ENCODE measurements around the gene ZP2. TPM values are rescaled to one million over a fixed set of nuclear protein-coding genes. Genes with fewer than 3 reads are reported as not detected.
"Not testable (repeated sequence)": the region's sequence is repeated elsewhere in the genome, so short reads cannot be mapped to it uniquely, and the experiment has no call there.

ZP2 gene
- total RNA-seq, 1 donor from 2014 or later, result not detected

DNA sequence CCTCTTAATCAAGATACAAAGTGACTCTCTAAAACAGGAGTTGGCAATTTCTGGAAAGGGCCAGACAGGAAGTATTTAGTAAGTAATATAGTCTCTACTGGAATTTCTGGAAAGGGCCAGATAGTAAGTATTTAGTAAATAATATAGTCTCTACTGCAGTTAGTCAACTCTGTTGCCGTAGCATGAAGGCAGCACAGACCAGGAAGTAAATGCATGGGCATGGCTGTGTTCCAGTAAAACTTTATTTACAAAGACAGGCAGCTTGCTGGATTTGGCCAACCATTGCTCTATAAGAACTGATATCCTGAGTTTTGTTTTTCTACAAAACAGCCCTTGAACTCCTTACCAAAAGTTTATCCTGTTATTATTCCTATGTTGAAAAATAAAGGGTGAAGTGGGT, 36.0 kb downstream of the ZP2 start:
- DNase-seq, result no peak
- no peak overlapping the region for H3K4me3 Mint-ChIP-seq
- intact Hi-C loops (cut with micrococcal nuclease), result no loop called here
- no peaks in the 10 kb centered on the region for H3K27me3 Mint-ChIP-seq
- H3K4me1 Mint-ChIP-seq, result no peaks in the 10 kb centered on the region
- H3K27ac Mint-ChIP-seq, result no peak overlapping the region
- H3K9me3 Mint-ChIP-seq, result no peaks in the 10 kb centered on the region
- H3K36me3 Mint-ChIP-seq (ENCODE audit: low read depth), result peaks cover 39% of the 10 kb centered on the region

- intact Hi-C loops (cut with micrococcal nuclease), result no loop called here
These were observed 38.7 kb downstream of the ZP2 start for GRCh38 chr16:21172650-21173049.

GRCh38 chr16:21170116-21170515, 41.3 kb downstream of the ZP2 start:
- H3K27ac Mint-ChIP-seq; H3K4me1 Mint-ChIP-seq; intact Hi-C loops (cut with micrococcal nuclease); DNase-seq; H3K27me3 Mint-ChIP-seq; H3K9me3 Mint-ChIP-seq; H3K4me3 Mint-ChIP-seq: not testable (repeated sequence)
- H3K36me3 Mint-ChIP-seq (ENCODE audit: low read depth), result peaks cover 17% of the 10 kb centered on the region

More at GRCh38 chr16:21172650-21173049, 38.7 kb downstream of the ZP2 start:
- H3K27me3 Mint-ChIP-seq, result no peaks in the 10 kb centered on the region
- peaks cover 23% of the 10 kb centered on the region for H3K36me3 Mint-ChIP-seq (ENCODE audit: low read depth)
- H3K4me3 Mint-ChIP-seq, result no peak overlapping the region
- no peaks in the 10 kb centered on the region for H3K9me3 Mint-ChIP-seq
- no peak overlapping the region for H3K27ac Mint-ChIP-seq
- H3K4me1 Mint-ChIP-seq, result no peaks in the 10 kb centered on the region
- DNase-seq, result no peak

GRCh38 chr16:21169249-21169981, 42.0 kb downstream of the ZP2 start:
- H3K27ac Mint-ChIP-seq, result no peak overlapping the region
- H3K9me3 Mint-ChIP-seq, result no peaks in the 10 kb centered on the region
- no peak for DNase-seq
- intact Hi-C loops (cut with micrococcal nuclease), result no loop called here
- peaks cover 17% of the 10 kb centered on the region for H3K36me3 Mint-ChIP-seq (ENCODE audit: low read depth)
- H3K4me3 Mint-ChIP-seq, result no peak overlapping the region
- H3K4me1 Mint-ChIP-seq, result no peaks in the 10 kb centered on the region
- H3K27me3 Mint-ChIP-seq, result no peaks in the 10 kb centered on the region

DNA sequence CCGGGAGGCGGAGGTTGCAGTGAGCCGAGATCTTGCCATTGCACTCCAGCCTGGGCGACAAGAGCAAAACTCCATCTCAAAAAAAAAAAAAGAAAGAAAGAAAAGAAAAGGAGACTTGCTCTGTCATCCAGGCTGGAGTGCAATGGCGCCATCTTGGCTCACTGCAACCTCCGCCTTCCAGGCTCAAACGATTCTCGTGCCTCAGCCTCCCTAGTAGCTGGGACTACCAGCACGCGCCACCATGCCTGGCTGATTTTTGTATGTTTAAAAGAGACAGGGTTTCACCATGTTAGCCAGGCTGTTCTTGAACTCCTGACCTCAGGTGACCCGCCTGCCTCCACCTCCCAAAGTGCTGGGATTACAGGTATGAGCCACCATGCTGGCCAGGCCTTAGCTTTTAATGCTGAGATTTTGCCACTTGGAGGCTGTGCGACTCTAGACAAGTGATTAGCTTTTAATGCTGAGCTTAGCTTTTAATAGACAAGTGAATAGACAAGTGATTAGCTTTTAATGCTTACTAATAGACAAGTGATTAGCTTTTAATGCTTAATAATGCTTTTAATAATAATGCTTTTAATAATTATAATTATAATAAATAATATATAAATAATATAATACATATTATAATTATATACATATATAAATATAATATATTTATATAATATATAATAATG, 43.3 kb downstream of the ZP2 start:
- no peaks in the 10 kb centered on the region for H3K27me3 Mint-ChIP-seq
- no peak overlapping the region for H3K27ac Mint-ChIP-seq
- peaks cover 20% of the 10 kb centered on the region for H3K36me3 Mint-ChIP-seq (ENCODE audit: low read depth)
- H3K4me3 Mint-ChIP-seq, result no peak overlapping the region
- no peaks in the 10 kb centered on the region for H3K9me3 Mint-ChIP-seq
- peak; percentile 67 for DNase-seq
- intact Hi-C loops (cut with micrococcal nuclease), result no loop called here
- no peaks in the 10 kb centered on the region for H3K4me1 Mint-ChIP-seq

DNA sequence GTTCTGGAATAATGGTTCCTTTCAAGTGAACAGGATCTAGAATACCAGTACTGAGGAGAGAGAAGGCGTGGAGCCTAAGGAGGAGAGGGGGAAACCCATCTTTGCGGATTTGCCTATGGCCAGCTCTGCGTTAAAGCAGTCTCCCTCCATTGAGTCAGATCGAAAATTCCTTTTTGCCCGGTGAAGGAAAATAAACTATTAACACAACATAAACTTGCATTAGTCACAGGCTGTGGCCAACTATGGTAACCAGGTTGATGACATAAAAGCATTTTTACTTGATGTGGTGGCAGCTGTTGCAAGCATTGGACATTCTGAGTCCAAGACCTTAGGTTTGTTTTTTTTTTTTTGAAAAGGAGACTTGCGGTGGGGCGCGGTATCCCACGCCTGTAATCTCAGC, 44.0 kb downstream of the ZP2 start:
- no peaks in the 10 kb centered on the region for H3K27me3 Mint-ChIP-seq
- intact Hi-C loops (cut with micrococcal nuclease), result no loop called here
- no peak overlapping the region for H3K4me3 Mint-ChIP-seq
- no peaks in the 10 kb centered on the region for H3K4me1 Mint-ChIP-seq
- H3K36me3 Mint-ChIP-seq (ENCODE audit: low read depth), result peaks cover 18% of the 10 kb centered on the region
- no peak overlapping the region for H3K27ac Mint-ChIP-seq
- DNase-seq, result no peak
- H3K9me3 Mint-ChIP-seq, result no peaks in the 10 kb centered on the region

- Mint-ChIP-seq H3K27me3 (no peaks in the 10 kb centered on the region), H3K9me3 (no peaks in the 10 kb centered on the region), H3K27ac (no peak overlapping the region), H3K4me1 (no peaks in the 10 kb centered on the region), H3K36me3 (ENCODE audit: low read depth) (peaks cover 21% of the 10 kb centered on the region), H3K4me3 (no peak overlapping the region)
- intact Hi-C loops (cut with micrococcal nuclease), result no loop called here
- DNase-seq, result no peak
These were observed 44.8 kb downstream of the ZP2 start for GRCh38 chr16:21166561-21166961.

- DNase-seq, result no peak
- Mint-ChIP-seq H3K9me3 (no peaks in the 10 kb centered on the region), H3K27me3 (no peaks in the 10 kb centered on the region), H3K36me3 (ENCODE audit: low read depth) (peaks cover 25% of the 10 kb centered on the region), H3K4me3 (no peak overlapping the region), H3K4me1 (peaks cover 4% of the 10 kb centered on the region), H3K27ac (no peak overlapping the region)
- intact Hi-C loops (cut with micrococcal nuclease), result no loop called here
These were observed 46.7 kb downstream of the ZP2 start for GRCh38 chr16:21164521-21165168.

DNA sequence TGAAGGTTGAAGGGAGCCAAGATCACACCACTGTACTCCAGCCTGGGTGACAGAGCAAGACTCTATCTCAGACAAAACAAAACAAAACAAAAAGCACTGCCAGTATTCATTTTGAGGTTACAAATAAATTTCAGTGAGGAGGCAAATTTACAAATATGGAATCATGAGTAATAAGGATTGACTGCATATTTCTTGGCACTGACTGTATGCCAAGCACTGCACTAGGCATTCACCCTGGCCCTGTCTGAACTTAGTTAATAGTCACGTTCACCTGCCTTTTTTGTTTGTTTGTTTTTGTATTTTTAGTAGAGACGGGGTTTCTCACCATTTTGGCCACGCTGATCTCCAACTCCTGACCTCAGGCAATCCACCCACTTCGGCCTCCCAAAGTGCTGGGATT, 47.8 kb downstream of the ZP2 start:
- DNase-seq, result no peak
- Mint-ChIP-seq H3K36me3 (ENCODE audit: low read depth) (peaks cover 25% of the 10 kb centered on the region), H3K4me3 (no peak overlapping the region), H3K4me1 (peaks cover 11% of the 10 kb centered on the region), H3K9me3 (no peaks in the 10 kb centered on the region), H3K27me3 (no peaks in the 10 kb centered on the region), H3K27ac (no peak overlapping the region)
- intact Hi-C loops (cut with micrococcal nuclease), result no loop called here

- no peak for DNase-seq
- Mint-ChIP-seq H3K9me3 (no peaks in the 10 kb centered on the region), H3K4me1 (peaks cover 14% of the 10 kb centered on the region), H3K27me3 (no peaks in the 10 kb centered on the region), H3K4me3 (no peak overlapping the region), H3K27ac (no peak overlapping the region), H3K36me3 (ENCODE audit: low read depth) (peaks cover 23% of the 10 kb centered on the region)
- intact Hi-C loops (cut with micrococcal nuclease), result no loop called here
These were observed 48.7 kb downstream of the ZP2 start for GRCh38 chr16:21162661-21163151.

DNA sequence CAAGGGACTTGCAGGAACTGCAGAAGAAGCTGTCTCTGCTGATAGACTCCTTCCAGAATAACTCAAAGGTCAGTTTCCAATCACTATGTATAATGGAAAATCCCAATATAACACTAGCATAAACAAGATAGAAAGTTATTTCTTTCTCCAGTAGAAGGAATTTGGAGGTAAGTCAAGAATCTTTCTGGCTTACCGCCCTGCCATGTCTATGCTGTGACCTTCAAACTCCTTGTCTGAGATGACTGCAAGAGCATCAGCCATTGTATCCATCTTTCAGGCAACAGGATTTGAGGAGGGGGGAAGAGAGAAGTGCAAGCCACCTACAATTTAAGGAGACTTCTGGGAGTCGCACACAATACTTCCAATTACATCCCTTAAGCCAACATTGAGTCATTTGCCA, 50.2 kb downstream of the ZP2 start:
- H3K4me1 Mint-ChIP-seq, result peaks cover 14% of the 10 kb centered on the region
- no peak overlapping the region for H3K4me3 Mint-ChIP-seq
- no peak for DNase-seq
- intact Hi-C loops (cut with micrococcal nuclease), result no loop called here
- no peaks in the 10 kb centered on the region for H3K27me3 Mint-ChIP-seq
- no peaks in the 10 kb centered on the region for H3K9me3 Mint-ChIP-seq
- H3K27ac Mint-ChIP-seq, result no peak overlapping the region
- H3K36me3 Mint-ChIP-seq (ENCODE audit: low read depth), result peaks cover 23% of the 10 kb centered on the region

DNA sequence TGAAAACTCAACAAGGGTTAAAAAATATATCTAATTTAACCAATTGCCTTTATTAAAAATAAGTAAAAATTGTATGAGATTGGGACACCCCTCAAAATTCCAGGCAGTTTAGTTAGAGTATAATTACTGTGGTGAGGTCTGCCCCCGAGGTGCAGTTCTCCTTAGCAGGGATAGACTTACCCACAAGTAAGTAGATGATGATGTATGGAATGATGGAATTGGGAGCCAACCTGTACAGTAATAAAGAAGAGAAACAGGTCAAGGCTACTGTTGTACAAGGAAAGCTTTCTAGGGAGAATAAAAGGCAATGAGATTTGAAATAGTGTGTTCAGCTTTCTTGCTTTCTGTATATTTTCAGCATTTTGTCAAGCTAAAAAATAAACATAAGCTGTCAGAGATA, 51.1 kb downstream of the ZP2 start:
- DNase-seq, result no peak
- Mint-ChIP-seq H3K27ac (no peak overlapping the region), H3K36me3 (ENCODE audit: low read depth) (peaks cover 21% of the 10 kb centered on the region), H3K4me3 (no peak overlapping the region), H3K9me3 (no peaks in the 10 kb centered on the region), H3K27me3 (no peaks in the 10 kb centered on the region), H3K4me1 (peaks cover 14% of the 10 kb centered on the region)
- intact Hi-C loops (cut with micrococcal nuclease), result no loop called here

- peak overlapping the region; percentile 91 for H3K4me3 Mint-ChIP-seq
- H3K27me3 Mint-ChIP-seq, result no peaks in the 10 kb centered on the region
- H3K9me3 Mint-ChIP-seq, result no peaks in the 10 kb centered on the region
- peaks cover 20% of the 10 kb centered on the region for H3K36me3 Mint-ChIP-seq (ENCODE audit: low read depth)
- intact Hi-C loops (cut with micrococcal nuclease), result loop anchor here (2.0 to 10.0 kb wide), 3 partner anchors 115 to 395 kb away; partner anchors contain the start of gene CRYM
- DNase-seq, result peak; percentile 74
- peaks cover 14% of the 10 kb centered on the region for H3K4me1 Mint-ChIP-seq
- peak overlapping the region; percentile 61 for H3K27ac Mint-ChIP-seq
These were observed 52.0 kb downstream of the ZP2 start for GRCh38 chr16:21159281-21159951.
